Measurements from ENCODE around the gene RANBP17.
A peak's percentile ranks its signal among the peaks of the same experiment; 100 is the strongest.
"Not testable (repeated sequence)": the region's sequence is repeated elsewhere in the genome, so short reads cannot be mapped to it uniquely, and the experiment has no call there.

Gene RANBP17

DNA sequence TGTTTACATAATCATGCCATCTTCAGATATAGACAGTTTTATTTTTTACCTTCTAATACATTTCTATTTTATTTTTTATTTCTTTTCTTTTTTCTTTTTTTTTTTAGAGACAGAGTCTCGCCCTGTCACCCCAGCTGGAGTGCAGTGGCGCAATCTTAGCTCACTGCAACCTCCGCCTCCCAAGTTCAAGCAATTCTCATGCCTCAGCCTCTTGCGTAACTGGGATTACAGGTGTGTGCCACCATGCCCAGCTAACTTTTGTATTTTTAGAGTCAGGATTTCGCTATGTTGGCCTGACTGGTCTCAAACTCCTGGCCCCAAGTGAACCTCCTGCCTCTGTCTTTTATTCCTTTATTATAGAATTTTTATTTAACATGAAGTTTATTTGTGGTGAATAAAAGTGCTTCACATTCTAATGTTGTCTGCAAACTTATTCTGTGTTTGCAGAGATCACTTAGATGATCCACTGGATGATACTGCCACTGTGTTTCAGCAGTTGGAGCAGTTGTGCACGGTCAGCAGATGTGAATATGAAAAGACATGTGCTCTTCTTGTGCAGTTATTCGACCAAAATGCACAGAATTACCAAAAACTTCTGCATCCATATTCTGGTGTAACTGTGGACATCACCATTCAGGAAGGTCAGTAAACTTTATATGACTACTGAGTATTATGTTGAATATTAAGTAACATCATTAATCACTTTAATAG, 62.2 kb downstream of the RANBP17 start:
- Histone ChIP-seq H3K9ac (ENCODE audit: low read length) (no peak overlapping the region), H3K4me1 (ENCODE audit: control insufficient read depth, low read depth, low read length) (no peaks in the 10 kb centered on the region), H3K79me2 (ENCODE audit: control insufficient read depth, insufficient read depth, low read length) (no peaks in the 10 kb centered on the region), H3K4me3 (ENCODE audit: low read length) (no peak overlapping the region), H2BK5ac (ENCODE audit: low read length) (no peak overlapping the region), H3K4me2 (ENCODE audit: low read length) (no peak overlapping the region), H2AK5ac (ENCODE audit: low read length) (no peak overlapping the region), H3K79me1 (ENCODE audit: low read length) (no peaks in the 10 kb centered on the region), H4K8ac (ENCODE audit: low read depth, low read length) (no peak overlapping the region), H3K27me3 (ENCODE audit: insufficient read depth, low read length, poor library complexity) (no peaks in the 10 kb centered on the region), H3K36me3 (ENCODE audit: control insufficient read depth, insufficient read depth, low read length) (no peaks in the 10 kb centered on the region), H3K27ac (ENCODE audit: low read depth, low read length) (no peak overlapping the region), H3K18ac (ENCODE audit: low read length) (no peak overlapping the region), H3K23ac (ENCODE audit: low read length) (no peak overlapping the region), H3K56ac (ENCODE audit: low read length) (no peak overlapping the region), H4K5ac (ENCODE audit: low read length) (no peak overlapping the region), H3K4ac (ENCODE audit: low read depth, low read length) (no peak overlapping the region), H2BK15ac (replicated peaks; ENCODE audit: low read depth) (no peak overlapping the region), H2BK120ac (ENCODE audit: low read depth, low read length) (no peak overlapping the region)
- no CpG with 5 or more reads among the region's 7 CpGs for WGBS (ENCODE audit: extremely low coverage, insufficient coverage, low lambda C conversion rate)
- no peak for DNase-seq

- H4K5ac ChIP-seq (ENCODE audit: low read length); H3K27me3 ChIP-seq (ENCODE audit: insufficient read depth, low read length, poor library complexity); H3K27ac ChIP-seq (ENCODE audit: low read depth, low read length); H3K56ac ChIP-seq (ENCODE audit: low read length); H2AK5ac ChIP-seq (ENCODE audit: low read length); H3K18ac ChIP-seq (ENCODE audit: low read length); H3K79me1 ChIP-seq (ENCODE audit: low read length); H3K36me3 ChIP-seq (ENCODE audit: control insufficient read depth, insufficient read depth, low read length); H3K4ac ChIP-seq (ENCODE audit: low read depth, low read length); H3K4me3 ChIP-seq (ENCODE audit: low read length); H2BK120ac ChIP-seq (ENCODE audit: low read depth, low read length); H3K79me2 ChIP-seq (ENCODE audit: control insufficient read depth, insufficient read depth, low read length); H3K23ac ChIP-seq (ENCODE audit: low read length); H3K4me2 ChIP-seq (ENCODE audit: low read length); H2BK15ac ChIP-seq (replicated peaks; ENCODE audit: low read depth); H3K9ac ChIP-seq (ENCODE audit: low read length); H3K4me1 ChIP-seq (ENCODE audit: control insufficient read depth, low read depth, low read length); H4K8ac ChIP-seq (ENCODE audit: low read depth, low read length); H2BK5ac ChIP-seq (ENCODE audit: low read length): not testable (repeated sequence)
- WGBS (ENCODE audit: extremely low coverage, insufficient coverage, low lambda C conversion rate), result no CpG with 5 or more reads among the region's 18 CpGs
- DNase-seq, result peak; percentile 67
Measured at GRCh38 chr5:170935534-170936218, 73.9 kb downstream of the RANBP17 start.

GRCh38 chr5:170937072-170937471, 75.3 kb downstream of the RANBP17 start:
- Histone ChIP-seq H3K56ac (ENCODE audit: low read length) (no peak overlapping the region), H3K4me3 (ENCODE audit: low read length) (no peak overlapping the region), H3K4ac (ENCODE audit: low read depth, low read length) (no peak overlapping the region), H3K27ac (ENCODE audit: low read depth, low read length) (no peak overlapping the region), H2BK15ac (replicated peaks; ENCODE audit: low read depth) (no peak overlapping the region), H3K23ac (ENCODE audit: low read length) (no peak overlapping the region), H3K79me2 (ENCODE audit: control insufficient read depth, insufficient read depth, low read length) (no peaks in the 10 kb centered on the region), H3K9ac (ENCODE audit: low read length) (no peak overlapping the region), H3K4me1 (ENCODE audit: control insufficient read depth, low read depth, low read length) (no peaks in the 10 kb centered on the region), H4K5ac (ENCODE audit: low read length) (no peak overlapping the region), H2AK5ac (ENCODE audit: low read length) (no peak overlapping the region), H3K36me3 (ENCODE audit: control insufficient read depth, insufficient read depth, low read length) (no peaks in the 10 kb centered on the region), H3K4me2 (ENCODE audit: low read length) (no peak overlapping the region), H2BK120ac (ENCODE audit: low read depth, low read length) (no peak overlapping the region), H3K79me1 (ENCODE audit: low read length) (no peaks in the 10 kb centered on the region), H3K18ac (ENCODE audit: low read length) (no peak overlapping the region), H2BK5ac (ENCODE audit: low read length) (no peak overlapping the region), H3K27me3 (ENCODE audit: insufficient read depth, low read length, poor library complexity) (no peaks in the 10 kb centered on the region), H4K8ac (ENCODE audit: low read depth, low read length) (no peak overlapping the region)
- DNase-seq, result no peak

GRCh38 chr5:170937914-170938313, 76.1 kb downstream of the RANBP17 start:
- WGBS (ENCODE audit: extremely low coverage, insufficient coverage, low lambda C conversion rate), result no CpG with 5 or more reads among the region's 5 CpGs
- H2BK120ac ChIP-seq (ENCODE audit: low read depth, low read length), result no peak overlapping the region
- H3K36me3 ChIP-seq (ENCODE audit: control insufficient read depth, insufficient read depth, low read length), result no peaks in the 10 kb centered on the region
- H3K4me2 ChIP-seq (ENCODE audit: low read length), result no peak overlapping the region
- no peak overlapping the region for H2BK5ac ChIP-seq (ENCODE audit: low read length)
- no peaks in the 10 kb centered on the region for H3K27me3 ChIP-seq (ENCODE audit: insufficient read depth, low read length, poor library complexity)
- H4K8ac ChIP-seq (ENCODE audit: low read depth, low read length), result no peak overlapping the region
- H4K5ac ChIP-seq (ENCODE audit: low read length), result no peak overlapping the region
- no peak overlapping the region for H3K27ac ChIP-seq (ENCODE audit: low read depth, low read length)
- DNase-seq, result no peak
- no peak overlapping the region for H3K56ac ChIP-seq (ENCODE audit: low read length)
- no peak overlapping the region for H3K23ac ChIP-seq (ENCODE audit: low read length)
- H2BK15ac ChIP-seq (replicated peaks; ENCODE audit: low read depth), result no peak overlapping the region
- no peak overlapping the region for H2AK5ac ChIP-seq (ENCODE audit: low read length)
- H3K79me2 ChIP-seq (ENCODE audit: control insufficient read depth, insufficient read depth, low read length), result no peaks in the 10 kb centered on the region
- no peaks in the 10 kb centered on the region for H3K4me1 ChIP-seq (ENCODE audit: control insufficient read depth, low read depth, low read length)
- H3K4me3 ChIP-seq (ENCODE audit: low read length), result no peak overlapping the region
- H3K79me1 ChIP-seq (ENCODE audit: low read length), result no peaks in the 10 kb centered on the region
- no peak overlapping the region for H3K9ac ChIP-seq (ENCODE audit: low read length)
- no peak overlapping the region for H3K4ac ChIP-seq (ENCODE audit: low read depth, low read length)
- H3K18ac ChIP-seq (ENCODE audit: low read length), result no peak overlapping the region

- H3K56ac ChIP-seq (ENCODE audit: low read length), result no peak overlapping the region
- no peak overlapping the region for H3K4ac ChIP-seq (ENCODE audit: low read depth, low read length)
- no peak overlapping the region for H3K4me2 ChIP-seq (ENCODE audit: low read length)
- no peak overlapping the region for H3K23ac ChIP-seq (ENCODE audit: low read length)
- no peak overlapping the region for H3K27ac ChIP-seq (ENCODE audit: low read depth, low read length)
- WGBS (ENCODE audit: extremely low coverage, insufficient coverage, low lambda C conversion rate), result no CpG with 5 or more reads among the region's 8 CpGs
- H3K4me1 ChIP-seq (ENCODE audit: control insufficient read depth, low read depth, low read length), result no peaks in the 10 kb centered on the region
- H4K8ac ChIP-seq (ENCODE audit: low read depth, low read length), result no peak overlapping the region
- no peak overlapping the region for H3K4me3 ChIP-seq (ENCODE audit: low read length)
- no peak overlapping the region for H2BK15ac ChIP-seq (replicated peaks; ENCODE audit: low read depth)
- no peak overlapping the region for H4K5ac ChIP-seq (ENCODE audit: low read length)
- H3K18ac ChIP-seq (ENCODE audit: low read length), result no peak overlapping the region
- no peaks in the 10 kb centered on the region for H3K27me3 ChIP-seq (ENCODE audit: insufficient read depth, low read length, poor library complexity)
- no peak for DNase-seq
- no peak overlapping the region for H2BK5ac ChIP-seq (ENCODE audit: low read length)
- no peak overlapping the region for H2AK5ac ChIP-seq (ENCODE audit: low read length)
- H3K9ac ChIP-seq (ENCODE audit: low read length), result no peak overlapping the region
- H3K79me1 ChIP-seq (ENCODE audit: low read length), result no peaks in the 10 kb centered on the region
- no peaks in the 10 kb centered on the region for H3K79me2 ChIP-seq (ENCODE audit: control insufficient read depth, insufficient read depth, low read length)
- no peak overlapping the region for H2BK120ac ChIP-seq (ENCODE audit: low read depth, low read length)
- no peaks in the 10 kb centered on the region for H3K36me3 ChIP-seq (ENCODE audit: control insufficient read depth, insufficient read depth, low read length)
Measured at GRCh38 chr5:170939178-170939577, 77.4 kb downstream of the RANBP17 start.

DNA sequence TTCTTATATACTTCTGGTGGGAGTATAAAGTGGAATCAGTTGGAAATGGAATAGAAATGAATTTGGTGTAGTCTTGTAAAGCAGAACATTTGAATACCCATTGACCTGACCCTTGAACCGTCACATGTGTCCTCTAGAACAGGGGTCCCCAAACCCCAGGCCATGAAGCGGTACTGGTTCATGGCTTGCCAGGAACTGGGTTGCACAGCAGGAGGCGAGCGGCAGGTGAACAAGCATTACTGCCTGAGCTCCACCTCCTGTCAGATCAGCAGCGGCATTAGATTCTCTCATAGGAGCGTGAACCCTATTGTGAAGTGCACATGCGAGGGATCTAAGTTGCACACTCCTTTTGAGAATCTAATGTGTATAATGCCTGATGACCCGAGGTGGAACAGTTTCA, 80.0 kb downstream of the RANBP17 start:
- no CpG with 5 or more reads among the region's 8 CpGs for WGBS (ENCODE audit: extremely low coverage, insufficient coverage, low lambda C conversion rate)
- no peaks in the 10 kb centered on the region for H3K27me3 ChIP-seq (ENCODE audit: insufficient read depth, low read length, poor library complexity)

More for the DNA sequence above, 80.0 kb downstream of the RANBP17 start:
- Histone ChIP-seq H3K4me3 (ENCODE audit: low read length) (no peak overlapping the region), H2AK5ac (ENCODE audit: low read length) (no peak overlapping the region), H3K79me2 (ENCODE audit: control insufficient read depth, insufficient read depth, low read length) (no peaks in the 10 kb centered on the region), H3K27ac (ENCODE audit: low read depth, low read length) (no peak overlapping the region), H4K8ac (ENCODE audit: low read depth, low read length) (no peak overlapping the region), H3K79me1 (ENCODE audit: low read length) (no peaks in the 10 kb centered on the region), H3K36me3 (ENCODE audit: control insufficient read depth, insufficient read depth, low read length) (no peaks in the 10 kb centered on the region), H2BK5ac (ENCODE audit: low read length) (no peak overlapping the region), H3K9ac (ENCODE audit: low read length) (no peak overlapping the region), H3K23ac (ENCODE audit: low read length) (no peak overlapping the region), H2BK120ac (ENCODE audit: low read depth, low read length) (no peak overlapping the region), H3K4me1 (ENCODE audit: control insufficient read depth, low read depth, low read length) (no peaks in the 10 kb centered on the region), H3K4ac (ENCODE audit: low read depth, low read length) (no peak overlapping the region), H3K18ac (ENCODE audit: low read length) (no peak overlapping the region), H3K56ac (ENCODE audit: low read length) (no peak overlapping the region), H2BK15ac (replicated peaks; ENCODE audit: low read depth) (no peak overlapping the region), H4K5ac (ENCODE audit: low read length) (no peak overlapping the region), H3K4me2 (ENCODE audit: low read length) (no peak overlapping the region)
- no peak for DNase-seq
